HFFc6 (cell line): Measurements from ENCODE around the gene FAM210A. TPM values are rescaled to one million over a fixed set of nuclear protein-coding genes. Genes with fewer than 3 reads are reported as not detected.

Experiments used
- DNase-seq: peaks from one replicate; pipeline ENCODE4 v3.0.0-alpha.2; 2018
- H3K27ac Mint-ChIP-seq: 2 replicates; pipeline ENCODE4 v1.8.0; 2020; ENCODE audit warnings: mild to moderate bottlenecking, mixed read lengths
- H3K27me3 Mint-ChIP-seq: 2 replicates; pipeline ENCODE4 v1.8.0; 2021; ENCODE audit warnings: mild to moderate bottlenecking, moderate library complexity, mixed read lengths; ENCODE audit not compliant: insufficient read depth
- H3K36me3 Mint-ChIP-seq: 2 replicates; pipeline ENCODE4 v1.8.0; 2021; ENCODE audit warnings: low read depth, mixed read lengths
- H3K4me1 Mint-ChIP-seq: 2 replicates; pipeline ENCODE4 v1.8.0; 2020; ENCODE audit warnings: low read depth, mixed read lengths
- H3K4me3 Mint-ChIP-seq: 2 replicates; pipeline ENCODE4 v1.8.0; 2020; ENCODE audit warnings: mild to moderate bottlenecking, moderate library complexity, mixed read lengths
- H3K9me3 Mint-ChIP-seq: 2 replicates; pipeline ENCODE4 v1.8.0; 2020; ENCODE audit warnings: mild to moderate bottlenecking, mixed read lengths
- total RNA-seq, 6 experiments: library from RNA; stranded (reverse); fragmentation: NEBNext Ultra II Directional; extraction: Animal tissue kit (Norgen Biotek cat#: 25700); gene quantifications; 2 replicates in 1 of 6; 3 replicates in 5 of 6; pipeline ENCODE4 v1.2.3, GENCODE V29; 2021
- TF ChIP-seq, protein P1 (sequence below): fragments of 200-600 bp; sonication (generic); IDR thresholded peaks from 2 replicates; pipeline ENCODE4 v1.5.0; 2021; ENCODE audit warnings: antibody characterized with exemption, mild to moderate bottlenecking

FAM210A gene
- total RNA-seq, 6 experiments from 2014 or later: 11.5 to 19.7 (median 13.0) TPM

DNA sequence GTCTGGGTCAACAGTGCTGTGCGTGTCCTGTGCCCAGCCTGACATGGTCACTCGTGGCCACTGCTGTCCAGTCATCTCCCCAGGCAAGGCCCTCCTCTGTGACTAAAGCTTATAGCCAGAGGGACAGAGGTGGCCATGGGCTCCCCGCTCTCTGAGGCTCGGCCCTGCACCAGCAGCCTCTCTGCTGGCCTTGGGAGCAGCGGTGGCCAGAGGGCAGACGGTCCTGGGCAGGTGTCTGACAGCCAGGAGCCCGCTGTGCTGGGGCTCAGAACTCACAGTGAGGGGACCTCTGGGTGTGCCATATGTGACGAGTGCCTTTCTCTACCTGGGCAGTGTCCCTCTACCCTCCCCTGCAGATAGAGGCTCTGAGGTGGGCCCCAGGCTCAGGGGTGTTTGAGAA lies 98.7 kb downstream of the FAM210A start:
- no peak for DNase-seq
- Mint-ChIP-seq H3K27ac (no peak overlapping the region), H3K4me1 (no peaks in the 10 kb centered on the region), H3K9me3 (no peaks in the 10 kb centered on the region), H3K36me3 (no peaks in the 10 kb centered on the region), H3K27me3 (peaks cover 23% of the 10 kb centered on the region), H3K4me3 (no peak overlapping the region)
- TF ChIP-seq, protein P1, sequence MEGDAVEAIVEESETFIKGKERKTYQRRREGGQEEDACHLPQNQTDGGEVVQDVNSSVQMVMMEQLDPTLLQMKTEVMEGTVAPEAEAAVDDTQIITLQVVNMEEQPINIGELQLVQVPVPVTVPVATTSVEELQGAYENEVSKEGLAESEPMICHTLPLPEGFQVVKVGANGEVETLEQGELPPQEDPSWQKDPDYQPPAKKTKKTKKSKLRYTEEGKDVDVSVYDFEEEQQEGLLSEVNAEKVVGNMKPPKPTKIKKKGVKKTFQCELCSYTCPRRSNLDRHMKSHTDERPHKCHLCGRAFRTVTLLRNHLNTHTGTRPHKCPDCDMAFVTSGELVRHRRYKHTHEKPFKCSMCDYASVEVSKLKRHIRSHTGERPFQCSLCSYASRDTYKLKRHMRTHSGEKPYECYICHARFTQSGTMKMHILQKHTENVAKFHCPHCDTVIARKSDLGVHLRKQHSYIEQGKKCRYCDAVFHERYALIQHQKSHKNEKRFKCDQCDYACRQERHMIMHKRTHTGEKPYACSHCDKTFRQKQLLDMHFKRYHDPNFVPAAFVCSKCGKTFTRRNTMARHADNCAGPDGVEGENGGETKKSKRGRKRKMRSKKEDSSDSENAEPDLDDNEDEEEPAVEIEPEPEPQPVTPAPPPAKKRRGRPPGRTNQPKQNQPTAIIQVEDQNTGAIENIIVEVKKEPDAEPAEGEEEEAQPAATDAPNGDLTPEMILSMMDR: no peak

DNA sequence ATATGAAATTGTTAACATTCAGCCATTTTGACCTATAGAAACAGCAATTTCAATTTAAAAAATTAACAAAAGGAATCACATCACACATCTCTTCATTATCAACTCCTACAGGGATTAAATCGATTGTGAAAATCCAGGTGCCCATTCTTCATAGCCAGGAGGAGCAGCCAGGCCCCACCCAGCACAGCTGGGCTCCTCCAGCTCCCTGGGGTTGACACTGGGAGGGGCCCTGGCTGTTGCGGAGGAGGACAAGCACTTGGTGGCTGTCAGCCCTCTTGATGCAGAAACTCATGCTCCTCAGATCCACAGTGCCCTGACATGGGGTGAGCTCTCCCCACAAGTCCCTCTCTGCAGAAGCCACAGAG lies 99.8 kb downstream of the FAM210A start:
- DNase-seq: no peak
- no peaks in the 10 kb centered on the region for H3K4me1 Mint-ChIP-seq
- H3K9me3 Mint-ChIP-seq: no peaks in the 10 kb centered on the region
- H3K27ac Mint-ChIP-seq: no peak overlapping the region
- H3K36me3 Mint-ChIP-seq: no peaks in the 10 kb centered on the region
- TF ChIP-seq, protein P1: no peak
- H3K4me3 Mint-ChIP-seq: no peak overlapping the region
- H3K27me3 Mint-ChIP-seq: peaks cover 32% of the 10 kb centered on the region

DNA sequence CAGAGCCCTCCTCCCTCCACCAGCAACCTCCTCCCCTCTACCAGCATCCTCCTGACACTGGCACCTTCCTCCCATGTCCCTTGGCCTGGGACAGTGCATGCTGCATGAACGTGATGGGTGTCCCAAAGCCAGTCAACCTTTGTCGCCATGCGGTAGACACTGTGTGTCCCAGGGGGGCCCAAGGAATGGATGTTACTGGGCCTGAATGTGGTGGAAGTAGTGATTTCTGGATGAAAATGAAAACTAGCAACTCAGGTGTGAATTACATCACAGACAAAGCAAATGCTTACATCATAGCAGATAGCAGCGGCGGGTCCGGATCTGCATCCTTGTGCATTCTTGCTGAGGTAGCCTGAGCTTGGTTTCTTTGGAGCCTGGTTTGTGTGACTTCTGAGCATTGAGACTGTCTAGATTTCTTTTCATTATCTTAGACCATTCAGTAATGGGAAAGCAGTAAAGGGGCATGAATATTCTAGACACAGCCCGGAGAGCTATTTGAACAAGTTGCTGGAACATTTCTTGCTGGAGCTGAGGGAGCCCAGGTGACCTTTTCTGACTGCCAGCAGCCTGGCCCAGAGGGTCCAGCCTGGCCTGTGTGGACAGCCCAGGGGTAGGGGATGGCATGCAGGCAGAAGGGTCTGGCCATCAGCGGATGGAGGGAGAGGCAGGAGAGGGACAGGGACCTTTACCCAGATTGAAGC lies 100.4 kb downstream of the FAM210A start:
- Mint-ChIP-seq H3K9me3 (no peaks in the 10 kb centered on the region), H3K36me3 (no peaks in the 10 kb centered on the region), H3K4me1 (no peaks in the 10 kb centered on the region), H3K4me3 (no peak overlapping the region), H3K27me3 (peaks cover 32% of the 10 kb centered on the region), H3K27ac (no peak overlapping the region)
- no peak for DNase-seq
- TF ChIP-seq, protein P1: no peak

DNA sequence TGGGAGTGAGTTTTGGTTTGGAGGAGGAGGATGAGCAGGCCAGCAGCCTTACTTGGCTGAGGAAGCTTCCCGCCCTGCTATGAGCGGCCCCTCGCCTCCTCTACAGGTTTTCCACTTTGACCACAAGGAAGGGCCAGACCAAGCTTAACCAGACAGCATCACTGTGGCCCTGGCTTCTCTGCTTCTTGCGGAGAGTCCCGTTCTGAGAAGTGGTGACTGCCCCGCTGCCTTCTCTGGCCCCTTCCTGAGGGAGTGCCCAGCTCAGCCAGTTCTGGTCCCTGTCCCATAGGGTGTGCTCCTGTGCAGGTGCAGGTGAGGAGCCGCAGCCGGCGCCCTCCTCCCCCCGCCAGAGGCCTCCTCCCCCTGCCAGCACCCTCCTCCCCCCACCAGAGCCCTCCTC lies 101.0 kb downstream of the FAM210A start:
- no peak overlapping the region for H3K27ac Mint-ChIP-seq
- no peak overlapping the region for H3K4me3 Mint-ChIP-seq
- H3K9me3 Mint-ChIP-seq: no peaks in the 10 kb centered on the region
- TF ChIP-seq, protein P1: no peak
- H3K36me3 Mint-ChIP-seq: no peaks in the 10 kb centered on the region
- peaks cover 32% of the 10 kb centered on the region for H3K27me3 Mint-ChIP-seq
- no peak for DNase-seq
- no peaks in the 10 kb centered on the region for H3K4me1 Mint-ChIP-seq

DNA sequence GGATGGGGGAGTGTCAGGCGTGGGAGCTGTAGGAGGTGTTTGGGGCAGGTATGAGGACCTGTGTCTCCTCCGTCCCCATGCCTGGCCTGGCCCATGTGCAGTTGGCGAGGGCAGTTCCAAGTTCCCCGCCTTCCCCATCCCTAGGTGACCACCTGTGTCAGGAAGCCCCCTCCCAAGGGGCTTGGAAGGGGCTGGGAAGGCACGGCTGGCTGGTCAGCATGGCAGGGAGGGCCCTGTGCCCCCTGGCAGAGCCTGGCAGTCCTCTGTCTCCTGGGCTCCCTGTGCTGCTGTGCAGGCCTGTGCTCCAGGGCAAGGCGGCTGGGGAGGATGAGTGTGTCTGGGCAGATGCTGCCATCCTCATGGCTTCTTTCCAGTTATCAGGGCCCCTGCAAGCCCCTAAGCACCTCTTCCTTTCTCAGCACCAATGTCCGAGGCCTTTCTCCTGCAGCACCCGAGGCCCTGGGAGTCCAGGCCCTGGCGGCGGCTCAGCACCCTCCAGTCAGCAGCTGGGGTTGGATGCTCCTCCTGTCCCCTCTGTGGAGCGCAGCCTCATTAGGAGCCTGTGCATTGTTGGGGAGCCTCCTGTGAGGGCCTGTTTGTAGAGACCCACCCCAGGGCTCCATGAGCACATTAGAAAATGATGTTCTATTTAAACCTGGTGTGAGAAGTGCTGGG lies 101.7 kb downstream of the FAM210A start:
- Mint-ChIP-seq H3K27me3 (peaks cover 34% of the 10 kb centered on the region), H3K9me3 (no peaks in the 10 kb centered on the region), H3K4me3 (no peak overlapping the region), H3K36me3 (no peaks in the 10 kb centered on the region), H3K27ac (no peak overlapping the region), H3K4me1 (no peaks in the 10 kb centered on the region)
- DNase-seq: no peak
- TF ChIP-seq, protein P1: no peak
